ENCODE results near the gene MALRD1. TPM values are rescaled to one million over a fixed set of nuclear protein-coding genes. Genes with fewer than 3 reads are reported as not detected.

MALRD1 gene
- total RNA-seq, 1 donor from 2014 or later = 1.5 TPM

DNA sequence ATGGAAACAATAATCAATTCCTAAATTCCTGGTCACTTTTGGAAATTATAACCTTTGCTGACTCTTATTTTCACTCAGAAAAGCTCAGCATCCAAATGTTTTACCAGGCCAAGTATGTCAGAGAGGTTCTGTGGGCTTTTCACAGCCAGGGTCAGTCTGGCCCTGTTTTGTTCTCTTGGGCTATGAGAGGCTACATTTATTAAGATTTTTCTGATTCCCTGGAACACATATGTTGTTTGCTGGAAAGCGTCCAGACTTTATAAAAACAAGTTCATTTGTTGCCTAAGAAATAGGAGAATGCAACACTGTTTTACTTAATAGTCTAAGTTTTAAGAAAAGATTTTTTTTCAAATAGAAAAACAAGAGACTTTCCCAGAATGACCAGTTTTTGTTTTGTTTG, 529.2 kb downstream of the MALRD1 start:
- TF ChIP-seq, protein P1, sequence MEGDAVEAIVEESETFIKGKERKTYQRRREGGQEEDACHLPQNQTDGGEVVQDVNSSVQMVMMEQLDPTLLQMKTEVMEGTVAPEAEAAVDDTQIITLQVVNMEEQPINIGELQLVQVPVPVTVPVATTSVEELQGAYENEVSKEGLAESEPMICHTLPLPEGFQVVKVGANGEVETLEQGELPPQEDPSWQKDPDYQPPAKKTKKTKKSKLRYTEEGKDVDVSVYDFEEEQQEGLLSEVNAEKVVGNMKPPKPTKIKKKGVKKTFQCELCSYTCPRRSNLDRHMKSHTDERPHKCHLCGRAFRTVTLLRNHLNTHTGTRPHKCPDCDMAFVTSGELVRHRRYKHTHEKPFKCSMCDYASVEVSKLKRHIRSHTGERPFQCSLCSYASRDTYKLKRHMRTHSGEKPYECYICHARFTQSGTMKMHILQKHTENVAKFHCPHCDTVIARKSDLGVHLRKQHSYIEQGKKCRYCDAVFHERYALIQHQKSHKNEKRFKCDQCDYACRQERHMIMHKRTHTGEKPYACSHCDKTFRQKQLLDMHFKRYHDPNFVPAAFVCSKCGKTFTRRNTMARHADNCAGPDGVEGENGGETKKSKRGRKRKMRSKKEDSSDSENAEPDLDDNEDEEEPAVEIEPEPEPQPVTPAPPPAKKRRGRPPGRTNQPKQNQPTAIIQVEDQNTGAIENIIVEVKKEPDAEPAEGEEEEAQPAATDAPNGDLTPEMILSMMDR (IDR thresholded peaks at IDR 0.05; ENCODE audit: unreplicated experiment) = no peak
- no peaks in the 10 kb centered on the region for H3K27me3 Mint-ChIP-seq
- no peak overlapping the region for H3K4me3 Mint-ChIP-seq (ENCODE audit: low read depth)
- no peaks in the 10 kb centered on the region for H3K9me3 Mint-ChIP-seq (ENCODE audit: low read depth)
- DNase-seq (ENCODE audit: low spot score, unreplicated experiment) = no peak
- no peaks in the 10 kb centered on the region for H3K36me3 Mint-ChIP-seq (ENCODE audit: insufficient read depth)
- H3K27ac Mint-ChIP-seq = no peak overlapping the region
- peaks cover 3% of the 10 kb centered on the region for H3K4me1 Mint-ChIP-seq (ENCODE audit: low read depth)

DNA sequence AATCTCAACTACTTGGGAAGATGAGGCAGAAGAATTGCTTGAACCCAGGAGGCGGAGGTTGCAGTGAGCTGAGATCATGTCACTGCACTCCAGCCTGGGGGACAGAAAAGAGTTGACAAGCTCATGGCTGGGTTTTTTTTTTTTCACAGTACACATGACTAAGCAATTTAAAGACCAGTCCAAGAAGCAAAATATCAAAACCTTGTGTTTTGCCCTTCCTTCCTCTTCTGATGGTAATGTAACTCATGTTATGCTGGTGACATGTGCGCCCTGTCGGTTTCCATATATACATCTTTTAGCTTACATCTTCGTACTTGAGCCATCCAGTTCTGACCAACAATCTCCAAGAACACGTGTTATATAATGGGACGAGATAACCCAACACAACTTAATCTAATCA, 530.0 kb downstream of the MALRD1 start:
- TF ChIP-seq, protein P1 (IDR thresholded peaks at IDR 0.05; ENCODE audit: unreplicated experiment) = no peak
- Mint-ChIP-seq H3K9me3 (ENCODE audit: low read depth) (no peaks in the 10 kb centered on the region), H3K4me3 (ENCODE audit: low read depth) (no peak overlapping the region), H3K36me3 (ENCODE audit: insufficient read depth) (no peaks in the 10 kb centered on the region), H3K4me1 (ENCODE audit: low read depth) (peaks cover 3% of the 10 kb centered on the region), H3K27ac (no peak overlapping the region), H3K27me3 (no peaks in the 10 kb centered on the region)
- no peak for DNase-seq (ENCODE audit: low spot score, unreplicated experiment)

DNA sequence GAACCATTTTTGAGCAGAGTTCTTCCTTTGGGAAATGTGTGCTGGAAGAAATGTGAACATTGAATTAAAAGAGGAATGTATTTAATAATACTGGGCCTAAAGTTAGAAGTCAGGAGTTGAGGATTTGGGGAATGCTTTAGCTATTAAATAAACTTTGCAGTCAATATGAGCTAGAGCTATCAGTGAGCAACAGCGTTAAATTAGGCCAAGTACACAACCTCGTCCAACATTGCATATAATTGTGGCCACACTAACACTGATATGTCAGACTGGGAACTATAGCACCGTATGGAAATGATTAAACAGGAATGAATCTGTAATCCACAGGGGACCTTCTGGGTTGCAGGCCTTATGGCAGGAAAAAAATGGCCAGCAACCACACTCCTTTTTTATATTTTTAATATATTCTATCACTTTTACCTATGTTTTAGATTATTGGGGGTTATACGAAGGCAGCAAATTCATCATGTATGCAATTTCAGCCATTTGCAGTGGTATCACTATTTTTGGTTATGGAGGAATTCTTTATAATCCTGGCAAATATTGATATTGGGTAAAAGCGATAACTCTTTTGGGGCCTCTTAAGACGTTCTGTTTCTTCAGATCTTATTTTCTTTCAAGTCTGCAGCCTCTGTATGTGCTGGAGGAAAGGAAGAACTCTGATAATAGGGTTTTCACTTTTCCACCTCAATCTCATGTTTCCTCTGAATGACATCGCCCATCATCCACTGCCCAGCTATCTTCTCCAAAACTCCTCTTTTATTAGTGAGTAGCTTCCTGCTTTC, 531.4 kb downstream of the MALRD1 start:
- H3K9me3 Mint-ChIP-seq (ENCODE audit: low read depth) = peaks cover under 1% of the 10 kb centered on the region
- H3K4me3 Mint-ChIP-seq (ENCODE audit: low read depth) = no peak overlapping the region
- H3K36me3 Mint-ChIP-seq (ENCODE audit: insufficient read depth) = no peaks in the 10 kb centered on the region
- H3K27me3 Mint-ChIP-seq = no peaks in the 10 kb centered on the region
- TF ChIP-seq, protein P1 (IDR thresholded peaks at IDR 0.05; ENCODE audit: unreplicated experiment) = no peak
- no peak overlapping the region for H3K27ac Mint-ChIP-seq
- no peak for DNase-seq (ENCODE audit: low spot score, unreplicated experiment)
- peaks cover 3% of the 10 kb centered on the region for H3K4me1 Mint-ChIP-seq (ENCODE audit: low read depth)

DNA sequence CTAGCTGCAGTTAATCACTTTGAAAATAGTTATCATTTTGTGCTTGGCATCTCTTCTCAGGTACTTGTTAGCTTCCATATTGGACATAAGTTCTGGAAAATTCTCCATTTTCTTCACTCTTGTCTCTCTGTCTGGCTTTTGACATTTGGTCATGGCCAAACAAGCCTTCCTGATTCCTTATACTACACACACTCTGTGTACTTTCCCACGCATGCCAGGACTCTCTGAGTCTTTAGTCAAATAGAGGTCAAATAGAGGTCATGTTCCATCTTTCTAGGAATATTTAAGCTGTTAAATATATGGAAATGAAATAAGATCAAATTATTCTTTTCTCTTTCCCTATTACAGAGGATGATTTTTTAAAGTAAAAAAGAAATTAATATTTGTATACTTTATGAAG, 532.1 kb downstream of the MALRD1 start:
- Mint-ChIP-seq H3K27me3 (no peaks in the 10 kb centered on the region), H3K9me3 (ENCODE audit: low read depth) (peaks cover 7% of the 10 kb centered on the region), H3K36me3 (ENCODE audit: insufficient read depth) (no peaks in the 10 kb centered on the region), H3K4me1 (ENCODE audit: low read depth) (peaks cover 3% of the 10 kb centered on the region), H3K27ac (no peak overlapping the region), H3K4me3 (ENCODE audit: low read depth) (no peak overlapping the region)
- TF ChIP-seq, protein P1 (IDR thresholded peaks at IDR 0.05; ENCODE audit: unreplicated experiment) = no peak
- DNase-seq (ENCODE audit: low spot score, unreplicated experiment) = no peak

DNA sequence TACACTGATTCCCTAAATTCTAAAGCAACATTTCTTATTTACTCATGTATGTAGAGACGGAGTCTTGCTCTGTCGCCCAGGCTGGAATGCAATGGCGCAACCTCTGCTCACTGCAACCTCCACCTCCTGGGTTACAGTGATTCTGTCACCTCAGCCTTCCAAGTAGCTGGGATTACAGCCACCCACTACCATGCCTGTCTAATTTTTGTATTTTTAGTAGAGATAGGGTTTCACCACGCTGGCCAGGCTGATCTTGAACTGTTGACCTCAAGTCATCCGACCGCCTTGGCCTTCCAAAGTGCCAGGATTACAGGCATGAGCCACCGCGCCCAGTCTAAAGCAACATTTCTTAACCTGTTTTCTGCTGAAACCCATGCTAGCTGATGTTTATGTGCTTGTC, 540.0 kb downstream of the MALRD1 start:
- Mint-ChIP-seq H3K27ac (no peak overlapping the region), H3K4me3 (ENCODE audit: low read depth) (no peak overlapping the region), H3K9me3 (ENCODE audit: low read depth) (peaks cover 14% of the 10 kb centered on the region), H3K4me1 (ENCODE audit: low read depth) (no peaks in the 10 kb centered on the region), H3K36me3 (ENCODE audit: insufficient read depth) (peaks cover 3% of the 10 kb centered on the region), H3K27me3 (no peaks in the 10 kb centered on the region)
- DNase-seq (ENCODE audit: low spot score, unreplicated experiment) = no peak
- TF ChIP-seq, protein P1 (IDR thresholded peaks at IDR 0.05; ENCODE audit: unreplicated experiment) = no peak

Measured in progenitor cell of endocrine pancreas (in vitro differentiated cells).